Measurements from ENCODE around the gene PRR15. TPM values are rescaled to one million over a fixed set of nuclear protein-coding genes. Genes with fewer than 3 reads are reported as not detected.

PRR15 gene
- total RNA-seq, 2 donors from 2014 or later, result 1.3 to 2.4 TPM

- peak; percentile 28 to 34 for ATAC-seq
- intact Hi-C loops (cut with DNase I), result no loop called here
- DNase-seq, result peak; percentile 37
Observed at GRCh38 chr7:29565982-29566746, 2.5 kb downstream of the PRR15 start.

DNA sequence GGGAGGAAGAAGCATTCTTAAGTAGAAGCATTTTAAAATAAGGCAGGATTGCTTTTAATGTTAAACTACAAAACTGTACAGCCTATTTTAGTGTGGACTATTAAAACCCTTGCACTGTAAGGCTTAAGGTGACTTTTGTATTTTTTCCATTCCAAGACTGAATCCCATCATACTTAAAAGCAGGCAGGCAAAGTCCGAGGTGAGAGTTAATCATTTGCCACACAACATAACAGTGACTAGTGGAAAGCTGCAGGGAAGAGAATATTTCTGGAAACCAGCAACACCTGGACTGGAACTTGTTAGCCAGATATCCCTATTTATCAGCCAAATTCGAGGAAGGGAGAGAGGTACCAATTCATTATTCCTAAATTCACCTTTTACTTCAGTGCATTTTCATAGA lies 3.5 kb downstream of the PRR15 start:
- DNase-seq (no peak), ATAC-seq (no peak)
- intact Hi-C loops (cut with DNase I), result no loop called here

- no peak for DNase-seq
- intact Hi-C loops (cut with DNase I), result no loop called here
- ATAC-seq, result no peak
Observed at GRCh38 chr7:29569648-29570047, 6.0 kb downstream of the PRR15 start.

DNA sequence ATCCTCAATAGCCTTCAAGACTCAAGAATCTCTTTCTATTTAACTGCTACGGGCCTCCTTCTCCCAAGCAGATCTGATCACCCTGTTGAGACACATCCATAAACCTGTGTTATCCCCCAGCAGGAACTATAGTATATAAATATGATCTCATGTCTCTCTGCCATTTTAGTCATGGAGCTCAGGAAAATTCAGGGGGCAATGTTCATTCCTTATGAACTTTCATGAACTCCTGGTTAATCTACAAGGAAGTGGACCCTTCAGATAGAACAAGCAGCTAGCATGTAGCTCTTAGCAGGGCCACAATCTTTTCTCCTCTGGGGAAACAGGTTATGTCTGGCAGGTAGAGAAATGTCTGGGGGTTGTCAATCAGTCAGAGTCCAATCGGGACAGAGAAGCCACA lies 8.9 kb downstream of the PRR15 start:
- ATAC-seq (no peak), DNase-seq (no peak)
- intact Hi-C loops (cut with DNase I), result no loop called here

DNA sequence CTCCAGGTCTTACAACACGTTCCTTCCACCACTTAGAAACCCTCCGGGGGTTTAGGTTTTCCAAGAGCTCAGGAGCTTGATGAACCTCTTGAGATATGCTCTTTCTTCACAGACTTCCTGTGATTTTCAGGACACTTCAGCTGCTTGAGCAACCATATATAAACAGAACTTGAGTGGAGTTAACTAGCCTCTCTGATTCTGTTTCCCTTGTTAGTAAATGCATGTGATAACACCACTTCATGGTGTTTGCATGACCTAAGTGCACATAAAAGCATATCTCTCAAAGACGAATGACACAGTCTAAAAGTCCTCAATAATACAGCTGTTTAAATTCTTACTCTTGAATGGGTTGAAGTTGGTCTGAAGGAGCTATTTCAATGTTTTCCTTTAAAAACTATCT lies 9.9 kb downstream of the PRR15 start:
- ATAC-seq (no peak), DNase-seq (no peak)
- intact Hi-C loops (cut with DNase I), result no loop called here

GRCh38 chr7:29574659-29575058 lies 11.0 kb downstream of the PRR15 start:
- DNase-seq (no peak), ATAC-seq (no peak)
- intact Hi-C loops (cut with DNase I), result no loop called here

DNA sequence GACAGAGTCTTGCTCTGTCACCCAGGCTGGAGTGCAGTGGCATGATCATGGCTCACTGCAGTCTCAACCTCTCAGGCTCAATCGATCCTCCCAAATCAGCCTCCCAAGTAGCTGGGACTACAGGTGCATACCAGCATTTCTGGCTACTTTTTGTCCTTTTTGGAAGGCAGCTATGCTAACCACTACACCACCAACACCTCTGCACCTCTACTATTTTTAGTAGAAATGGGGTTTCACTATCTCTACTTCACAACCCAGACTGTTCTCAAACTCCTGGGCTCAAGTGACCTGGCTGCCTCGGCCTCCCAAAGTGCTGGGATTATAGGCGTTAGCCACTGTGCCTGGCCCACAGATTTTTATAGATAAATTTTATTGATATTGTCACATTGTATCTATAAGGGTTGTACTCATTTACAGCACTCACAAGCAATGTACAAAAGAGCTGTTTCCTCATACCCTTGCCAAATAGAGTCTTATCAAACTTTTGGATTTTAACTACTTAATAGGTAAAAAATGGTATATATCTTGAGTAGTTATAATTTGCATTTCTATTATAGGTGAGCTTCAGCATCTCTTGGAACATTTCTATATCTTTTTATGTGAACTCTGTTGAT lies 23.7 kb downstream of the PRR15 start:
- no peak for ATAC-seq
- intact Hi-C loops (cut with DNase I), result no loop called here
- DNase-seq, result no peak

DNA sequence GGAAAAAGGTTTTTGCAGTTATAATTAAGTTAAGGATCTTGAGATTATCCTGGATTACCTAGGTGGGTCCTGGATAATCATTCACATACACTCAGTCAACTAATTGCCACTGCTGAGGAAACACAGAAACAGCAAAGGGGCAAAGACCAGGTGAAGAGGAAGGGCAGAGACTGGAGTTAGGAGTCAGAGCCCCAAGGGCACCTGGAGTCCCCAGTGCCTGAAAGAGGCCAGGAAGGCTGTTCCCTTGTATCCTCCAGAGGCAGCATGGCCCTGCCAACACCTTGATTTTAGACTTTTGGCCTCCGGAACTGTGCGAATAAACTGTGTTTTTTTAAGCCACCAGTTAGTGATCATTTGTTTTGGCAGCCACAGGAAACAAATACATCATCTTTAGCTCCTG lies 24.6 kb downstream of the PRR15 start:
- DNase-seq (no peak), ATAC-seq (no peak)
- intact Hi-C loops (cut with DNase I), result no loop called here

DNA sequence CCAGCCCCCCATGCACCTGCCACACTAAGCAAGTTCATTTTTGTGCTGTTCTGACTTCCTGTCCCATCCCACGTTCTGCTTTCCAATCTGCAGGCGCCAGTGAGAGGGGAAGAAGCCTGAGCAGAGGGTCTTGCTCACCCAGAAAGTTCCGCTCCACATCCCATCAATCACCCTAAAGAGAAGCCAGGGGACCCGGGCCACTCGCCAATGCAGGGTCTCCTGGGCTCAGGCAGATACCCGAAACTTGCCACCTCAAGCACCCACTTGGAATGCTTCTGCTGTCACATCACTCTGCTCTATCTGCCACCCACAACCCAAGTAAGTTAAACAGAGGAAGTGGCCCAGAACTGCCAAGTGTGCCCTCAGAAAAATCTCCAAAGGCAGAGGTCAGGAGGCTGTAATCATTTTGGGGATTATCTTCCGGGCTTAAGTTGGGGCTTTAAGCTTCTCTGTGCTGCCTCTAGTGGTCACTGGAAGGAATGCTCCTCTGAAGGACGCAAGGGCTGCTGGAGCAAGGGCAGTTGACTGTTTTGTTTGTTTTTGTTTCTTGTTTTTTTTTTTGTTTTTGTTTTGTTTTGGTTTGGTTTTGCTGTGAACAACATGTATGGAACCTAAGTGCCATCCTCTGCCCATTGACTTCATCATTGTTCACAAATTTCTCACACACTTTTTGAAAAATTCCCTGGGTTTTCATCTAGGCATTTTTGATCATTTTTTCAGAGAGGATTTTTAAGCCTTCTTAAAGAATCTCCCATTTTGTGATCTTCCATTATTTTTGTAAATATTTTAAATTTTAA lies 25.5 kb downstream of the PRR15 start:
- peak in 1 of 2 donors; percentile 29 for ATAC-seq
- intact Hi-C loops (cut with DNase I), result no loop called here
- DNase-seq, result no peak

DNA sequence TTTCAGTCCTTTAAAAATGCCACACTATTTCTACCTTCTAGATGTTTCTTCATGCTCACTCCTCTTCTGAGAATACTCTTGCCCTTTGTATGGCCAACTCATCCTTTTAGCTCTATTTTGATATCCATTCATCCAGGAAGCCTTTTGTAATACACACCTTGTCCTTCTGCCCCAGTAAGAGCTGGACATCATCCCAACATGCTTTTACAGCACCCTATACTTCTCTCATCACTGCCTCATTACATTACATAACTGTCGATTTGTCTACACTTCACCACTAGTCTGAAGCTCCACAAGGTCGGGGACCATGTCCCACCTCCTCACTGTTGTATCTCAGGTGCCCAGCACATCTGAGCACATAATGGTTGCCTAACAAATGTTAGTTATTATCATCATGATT lies 29.2 kb downstream of the PRR15 start:
- intact Hi-C loops (cut with DNase I), result no loop called here
- no peak for DNase-seq
- ATAC-seq, result no peak

DNA sequence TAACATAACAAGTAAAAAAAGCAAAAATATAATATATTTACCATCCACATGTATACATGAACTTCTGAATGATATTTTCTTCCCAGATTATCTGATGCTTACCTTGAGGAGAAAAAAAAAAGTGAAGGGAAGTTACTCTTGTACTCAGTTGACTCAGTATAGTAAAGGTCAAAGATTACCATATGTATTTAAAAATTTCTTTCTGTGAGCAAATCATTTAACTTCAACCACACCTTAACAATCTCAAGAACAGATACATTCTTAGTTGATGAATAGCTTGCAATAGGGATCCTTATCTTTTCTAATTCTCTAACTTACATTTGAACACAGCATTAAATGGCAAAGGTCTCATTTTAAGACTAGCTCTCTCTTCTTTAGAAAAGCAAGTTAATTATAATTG lies 29.8 kb downstream of the PRR15 start:
- intact Hi-C loops (cut with DNase I), result no loop called here
- DNase-seq, result no peak
- ATAC-seq, result no peak

GRCh38 chr7:29596593-29597178 lies 33.1 kb downstream of the PRR15 start:
- intact Hi-C loops (cut with DNase I), result no loop called here
- ATAC-seq (peak; percentile 44 to 97), DNase-seq (no peak)

- ATAC-seq, result no peak
- DNase-seq, result no peak
- intact Hi-C loops (cut with DNase I), result no loop called here
Observed at GRCh38 chr7:29597266-29597665, 33.6 kb downstream of the PRR15 start.

DNA sequence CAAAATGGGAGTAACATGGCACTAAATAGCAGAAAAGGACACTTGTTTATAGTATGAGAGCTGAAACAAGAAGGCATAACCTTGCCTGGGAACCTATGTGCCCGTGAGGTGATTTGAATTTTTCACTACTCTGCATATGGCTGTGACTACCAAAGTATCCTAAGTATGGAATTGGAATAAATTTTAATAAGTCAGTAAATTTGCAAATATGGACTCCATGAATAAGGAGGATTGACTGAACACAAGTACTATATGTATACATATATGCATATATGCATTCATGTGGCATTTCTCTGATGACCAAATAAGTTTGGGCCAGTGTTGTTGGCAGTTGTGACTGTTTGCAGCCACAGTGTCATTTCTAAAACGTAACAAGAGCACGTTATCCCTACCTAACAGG lies 34.5 kb downstream of the PRR15 start:
- intact Hi-C loops (cut with DNase I), result no loop called here
- DNase-seq, result no peak
- ATAC-seq, result no peak

- ATAC-seq (no peak), DNase-seq (no peak)
- intact Hi-C loops (cut with DNase I), result no loop called here
Observed at GRCh38 chr7:29598613-29599012, 35.0 kb downstream of the PRR15 start.

GRCh38 chr7:29599026-29599425 lies 35.4 kb downstream of the PRR15 start:
- no peak for DNase-seq
- intact Hi-C loops (cut with DNase I), result no loop called here
- ATAC-seq, result no peak

GRCh38 chr7:29600661-29601060 lies 37.0 kb downstream of the PRR15 start:
- DNase-seq (no peak), ATAC-seq (no peak)
- intact Hi-C loops (cut with DNase I), result no loop called here

- no peak for DNase-seq
- intact Hi-C loops (cut with DNase I), result no loop called here
- no peak for ATAC-seq
Observed at GRCh38 chr7:29604052-29604451, 40.4 kb downstream of the PRR15 start.

GRCh38 chr7:29604702-29605101 lies 41.1 kb downstream of the PRR15 start:
- DNase-seq, result no peak
- intact Hi-C loops (cut with DNase I), result no loop called here
- no peak for ATAC-seq

- no peak for DNase-seq
- intact Hi-C loops (cut with DNase I), result no loop called here
- no peak for ATAC-seq
Observed at GRCh38 chr7:29605671-29606070, 42.0 kb downstream of the PRR15 start.
